GM21515 (cell line): ENCODE data around the gene CAMTA1.

Source experiments
- ATAC-seq: cut with Tn5 transposase; IDR thresholded peaks from one replicate; pipeline ENCODE4 v1.9.1; 2021; ENCODE audit not compliant: unreplicated experiment

CAMTA1 gene

GRCh38 chr1:7247791-7248548, 462.7 kb downstream of the CAMTA1 start:
- ATAC-seq: no peak

GRCh38 chr1:7248549-7249199, 463.4 kb downstream of the CAMTA1 start:
- no peak for ATAC-seq

GRCh38 chr1:7249516-7249915, 464.3 kb downstream of the CAMTA1 start:
- ATAC-seq: no peak

- no peak for ATAC-seq
These were observed 464.9 kb downstream of the CAMTA1 start for GRCh38 chr1:7250176-7250575.

- no peak for ATAC-seq
These were observed 465.6 kb downstream of the CAMTA1 start for GRCh38 chr1:7250597-7251453.

- ATAC-seq: no peak
These were observed 466.2 kb downstream of the CAMTA1 start for GRCh38 chr1:7251454-7251800.

GRCh38 chr1:7252411-7253117, 467.3 kb downstream of the CAMTA1 start:
- no peak for ATAC-seq

GRCh38 chr1:7253118-7253480, 467.8 kb downstream of the CAMTA1 start:
- no peak for ATAC-seq

- ATAC-seq: no peak
These were observed 468.8 kb downstream of the CAMTA1 start for GRCh38 chr1:7253988-7254587.

- no peak for ATAC-seq
These were observed 470.2 kb downstream of the CAMTA1 start for GRCh38 chr1:7255303-7256058.

- no peak for ATAC-seq
These were observed 471.3 kb downstream of the CAMTA1 start for GRCh38 chr1:7256526-7256925.

- ATAC-seq: no peak
These were observed 472.0 kb downstream of the CAMTA1 start for GRCh38 chr1:7257225-7257624.

GRCh38 chr1:7258589-7259135, 473.4 kb downstream of the CAMTA1 start:
- no peak for ATAC-seq

- ATAC-seq: no peak
These were observed 474.7 kb downstream of the CAMTA1 start for GRCh38 chr1:7259955-7260354.

- ATAC-seq: no peak
These were observed 476.2 kb downstream of the CAMTA1 start for GRCh38 chr1:7261490-7261889.

- ATAC-seq: no peak
These were observed 477.4 kb downstream of the CAMTA1 start for GRCh38 chr1:7262611-7263010.

- ATAC-seq: no peak
These were observed 478.0 kb downstream of the CAMTA1 start for GRCh38 chr1:7263021-7263960.

- no peak for ATAC-seq
These were observed 478.8 kb downstream of the CAMTA1 start for GRCh38 chr1:7264101-7264500.
